ENCODE measurements around the gene ZNF740.

- TF ChIP-seq CTCF (IDR thresholded peaks at IDR 0.05; ENCODE audit: control extremely low read depth in 1 of 3, insufficient read depth in 1 of 3, low read depth in 1 of 3, low read length in 3 of 3) (no peak), YY1 (IDR thresholded peaks at IDR 0.05; ENCODE audit: low read depth, low read length) (no peak), GABPA (IDR thresholded peaks at IDR 0.05; ENCODE audit: borderline replicate concordance, insufficient read depth, low read length) (no peak), POLR2A (IDR thresholded peaks at IDR 0.05; ENCODE audit: control extremely low read depth in 1 of 2, low read depth in 2 of 2, low read length in 2 of 2) (no peak; a peak in 1 of 3 replicates), NRF1 (IDR thresholded peaks at IDR 0.05; ENCODE audit: low read depth, low read length) (no peak), BRCA1 (IDR thresholded peaks at IDR 0.05; ENCODE audit: low read depth, low read length) (no peak), ATF3 (IDR thresholded peaks at IDR 0.05; ENCODE audit: insufficient read depth, low read depth, low read length) (no peak), GTF2F1 (IDR thresholded peaks at IDR 0.05; ENCODE audit: borderline replicate concordance, low read depth, low read length) (no peak), MAFK (IDR thresholded peaks at IDR 0.05; ENCODE audit: low read depth, low read length) (no peak)
- TF ChIP-seq, protein P1, sequence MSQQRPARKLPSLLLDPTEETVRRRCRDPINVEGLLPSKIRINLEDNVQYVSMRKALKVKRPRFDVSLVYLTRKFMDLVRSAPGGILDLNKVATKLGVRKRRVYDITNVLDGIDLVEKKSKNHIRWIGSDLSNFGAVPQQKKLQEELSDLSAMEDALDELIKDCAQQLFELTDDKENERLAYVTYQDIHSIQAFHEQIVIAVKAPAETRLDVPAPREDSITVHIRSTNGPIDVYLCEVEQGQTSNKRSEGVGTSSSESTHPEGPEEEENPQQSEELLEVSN (IDR thresholded peaks at IDR 0.05), result no peak
- TF ChIP-seq, protein P2, sequence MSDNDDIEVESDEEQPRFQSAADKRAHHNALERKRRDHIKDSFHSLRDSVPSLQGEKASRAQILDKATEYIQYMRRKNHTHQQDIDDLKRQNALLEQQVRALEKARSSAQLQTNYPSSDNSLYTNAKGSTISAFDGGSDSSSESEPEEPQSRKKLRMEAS (IDR thresholded peaks at IDR 0.05), result no peak
Measured at GRCh38 chr12:53214687-53215455, 34.3 kb downstream of the ZNF740 start.
